ENCODE measurements around the gene PPP1R8.

Gene PPP1R8

DNA sequence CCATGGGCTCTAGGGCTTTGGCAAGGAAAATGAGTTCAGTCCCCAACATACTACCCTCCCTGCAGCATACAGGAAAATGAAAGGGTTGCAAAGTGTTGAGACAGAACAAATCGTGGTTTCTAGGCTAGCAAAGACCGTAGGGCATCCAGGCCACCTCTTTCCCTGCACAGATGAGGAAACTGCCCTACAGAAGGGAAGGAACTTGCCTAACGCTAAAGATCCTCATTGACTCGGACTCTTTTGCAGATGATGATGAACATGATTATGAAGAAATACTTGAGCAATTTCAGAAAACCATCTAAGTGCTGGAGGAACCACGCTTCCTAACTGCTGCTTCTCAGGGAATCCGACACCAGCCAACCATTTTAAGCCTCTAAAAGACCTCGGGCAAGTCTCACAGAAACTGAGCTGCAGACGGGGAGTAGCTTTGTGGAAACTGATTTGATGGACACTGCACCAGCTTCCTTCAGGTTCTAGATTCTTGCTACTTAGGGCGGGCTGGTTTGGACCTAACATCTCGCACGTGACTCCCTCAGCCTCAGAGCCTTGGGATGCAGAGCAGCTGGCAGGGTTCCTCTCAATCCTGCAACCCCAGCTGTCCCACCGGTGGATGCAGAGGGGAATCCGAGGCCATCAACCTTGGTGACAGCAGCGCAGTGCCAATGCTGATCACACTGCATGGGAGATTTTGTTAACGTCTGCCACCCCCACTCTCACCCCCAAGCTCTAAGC lies 55.2 kb downstream of the PPP1R8 start:
- peaks cover 69% of the 10 kb centered on the region for H3K36me3 ChIP-seq (ENCODE audit: control insufficient read depth, insufficient read depth, low read length)
- no peak overlapping the region for H3K4me3 ChIP-seq (ENCODE audit: low read depth, low read length)
- H3K9me3 ChIP-seq (ENCODE audit: control insufficient read depth, insufficient read depth, low read depth, low read length) = no peaks in the 10 kb centered on the region
- no peaks in the 10 kb centered on the region for H3K4me1 ChIP-seq (ENCODE audit: control insufficient read depth, insufficient read depth, low read length)
- no peak overlapping the region for H3K27ac ChIP-seq (ENCODE audit: low read depth, low read length)
- H3K27me3 ChIP-seq (ENCODE audit: control insufficient read depth, insufficient read depth, low read length) = no peaks in the 10 kb centered on the region
- H3K9ac ChIP-seq (ENCODE audit: low read length) = no peak overlapping the region

GRCh38 chr1:27886353-27886679 lies 55.7 kb downstream of the PPP1R8 start:
- no peak overlapping the region for H3K9ac ChIP-seq (ENCODE audit: low read length)
- no peaks in the 10 kb centered on the region for H3K27me3 ChIP-seq (ENCODE audit: control insufficient read depth, insufficient read depth, low read length)
- H3K4me1 ChIP-seq (ENCODE audit: control insufficient read depth, insufficient read depth, low read length) = no peaks in the 10 kb centered on the region
- H3K4me3 ChIP-seq (ENCODE audit: low read depth, low read length) = no peak overlapping the region
- no peak overlapping the region for H3K27ac ChIP-seq (ENCODE audit: low read depth, low read length)
- H3K9me3 ChIP-seq (ENCODE audit: control insufficient read depth, insufficient read depth, low read depth, low read length) = no peaks in the 10 kb centered on the region
- H3K36me3 ChIP-seq (ENCODE audit: control insufficient read depth, insufficient read depth, low read length) = peaks cover 74% of the 10 kb centered on the region

- Histone ChIP-seq H3K27ac (ENCODE audit: low read depth, low read length) (no peak overlapping the region), H3K9ac (ENCODE audit: low read length) (no peak overlapping the region), H3K4me1 (ENCODE audit: control insufficient read depth, insufficient read depth, low read length) (no peaks in the 10 kb centered on the region), H3K27me3 (ENCODE audit: control insufficient read depth, insufficient read depth, low read length) (no peaks in the 10 kb centered on the region), H3K36me3 (ENCODE audit: control insufficient read depth, insufficient read depth, low read length) (peaks cover 78% of the 10 kb centered on the region), H3K9me3 (ENCODE audit: control insufficient read depth, insufficient read depth, low read depth, low read length) (no peaks in the 10 kb centered on the region), H3K4me3 (ENCODE audit: low read depth, low read length) (no peak overlapping the region)
Measured at GRCh38 chr1:27886744-27887143, 56.2 kb downstream of the PPP1R8 start.

GRCh38 chr1:27887215-27888021 lies 56.8 kb downstream of the PPP1R8 start:
- H3K4me3 ChIP-seq (ENCODE audit: low read depth, low read length) = no peak overlapping the region
- H3K9me3 ChIP-seq (ENCODE audit: control insufficient read depth, insufficient read depth, low read depth, low read length) = no peaks in the 10 kb centered on the region
- H3K27ac ChIP-seq (ENCODE audit: low read depth, low read length) = no peak overlapping the region
- no peaks in the 10 kb centered on the region for H3K27me3 ChIP-seq (ENCODE audit: control insufficient read depth, insufficient read depth, low read length)
- peaks cover 79% of the 10 kb centered on the region for H3K36me3 ChIP-seq (ENCODE audit: control insufficient read depth, insufficient read depth, low read length)
- no peaks in the 10 kb centered on the region for H3K4me1 ChIP-seq (ENCODE audit: control insufficient read depth, insufficient read depth, low read length)
- H3K9ac ChIP-seq (ENCODE audit: low read length) = no peak overlapping the region

DNA sequence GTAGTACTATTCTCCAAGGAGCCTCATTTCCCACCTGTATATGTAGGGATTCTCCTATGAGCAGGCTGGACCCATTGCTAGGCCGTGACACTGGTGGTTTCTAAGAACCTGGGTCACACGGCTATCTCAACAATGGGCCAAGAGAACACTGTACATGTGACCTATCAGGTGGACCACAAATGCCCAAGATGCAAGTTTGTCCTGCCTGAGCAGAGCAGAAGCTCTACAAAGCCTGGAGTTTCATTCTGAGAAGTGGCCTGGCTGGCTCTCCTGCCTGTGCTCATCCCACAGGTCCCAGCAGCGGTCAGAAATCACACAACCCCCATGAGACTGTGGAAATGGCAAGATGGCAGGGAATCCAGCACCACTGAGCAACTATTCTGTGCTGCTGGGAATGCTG lies 58.9 kb downstream of the PPP1R8 start:
- Histone ChIP-seq H3K4me3 (ENCODE audit: low read depth, low read length) (no peak overlapping the region), H3K4me1 (ENCODE audit: control insufficient read depth, insufficient read depth, low read length) (no peaks in the 10 kb centered on the region)

GRCh38 chr1:27891196-27891889 lies 60.8 kb downstream of the PPP1R8 start:
- H3K4me3 ChIP-seq (ENCODE audit: low read depth, low read length) = no peak overlapping the region
- no peak overlapping the region for H3K27ac ChIP-seq (ENCODE audit: low read depth, low read length)
- H3K27me3 ChIP-seq (ENCODE audit: control insufficient read depth, insufficient read depth, low read length) = no peaks in the 10 kb centered on the region
- no peak overlapping the region for H3K9ac ChIP-seq (ENCODE audit: low read length)
- peaks cover 79% of the 10 kb centered on the region for H3K36me3 ChIP-seq (ENCODE audit: control insufficient read depth, insufficient read depth, low read length)
- no peaks in the 10 kb centered on the region for H3K9me3 ChIP-seq (ENCODE audit: control insufficient read depth, insufficient read depth, low read depth, low read length)
- no peaks in the 10 kb centered on the region for H3K4me1 ChIP-seq (ENCODE audit: control insufficient read depth, insufficient read depth, low read length)

More for the DNA sequence above, 58.9 kb downstream of the PPP1R8 start:
- peaks cover 80% of the 10 kb centered on the region for H3K36me3 ChIP-seq (ENCODE audit: control insufficient read depth, insufficient read depth, low read length)
- no peak overlapping the region for H3K9ac ChIP-seq (ENCODE audit: low read length)
- no peaks in the 10 kb centered on the region for H3K27me3 ChIP-seq (ENCODE audit: control insufficient read depth, insufficient read depth, low read length)
- H3K9me3 ChIP-seq (ENCODE audit: control insufficient read depth, insufficient read depth, low read depth, low read length) = no peaks in the 10 kb centered on the region
- H3K27ac ChIP-seq (ENCODE audit: low read depth, low read length) = no peak overlapping the region

- Histone ChIP-seq H3K4me3 (ENCODE audit: low read depth, low read length) (no peak overlapping the region), H3K36me3 (ENCODE audit: control insufficient read depth, insufficient read depth, low read length) (peaks cover 77% of the 10 kb centered on the region), H3K27ac (ENCODE audit: low read depth, low read length) (no peak overlapping the region), H3K9ac (ENCODE audit: low read length) (no peak overlapping the region), H3K9me3 (ENCODE audit: control insufficient read depth, insufficient read depth, low read depth, low read length) (no peaks in the 10 kb centered on the region), H3K4me1 (ENCODE audit: control insufficient read depth, insufficient read depth, low read length) (no peaks in the 10 kb centered on the region), H3K27me3 (ENCODE audit: control insufficient read depth, insufficient read depth, low read length) (no peaks in the 10 kb centered on the region)
Measured at GRCh38 chr1:27894521-27894920, 63.9 kb downstream of the PPP1R8 start.
